GM20431 (cell line): ENCODE measurements around the gene DCST2.

Experiments
- in situ Hi-C: fragments of 300-500 bp; cut with MseI, MboI; formaldehyde crosslinking; loops from one replicate; pipeline ENCODE4 v1.15.0; 2020; ENCODE audit warnings: low sequenced_read_pairs; ENCODE audit not compliant: unreplicated experiment

The DCST2 gene

GRCh38 chr1:155033524-155033923 lies at the start of gene DCST2, which contains the start of gene DCST1:
TSS of gene DCST2 (minus strand) at chr1:155033781. CDS start at chr1:155033701, 80 bp downstream.
TSS of gene DCST1 (plus strand) at chr1:155033824. CDS start at chr1:155034037, 213 bp downstream.
- in situ Hi-C loops = no loop called here

- in situ Hi-C loops = no loop called here
Measured at GRCh38 chr1:155083052-155083541, 49.5 kb upstream of the DCST2 start.

- in situ Hi-C loops = no loop called here
Measured at GRCh38 chr1:155082301-155083051, 48.9 kb upstream of the DCST2 start.

- in situ Hi-C loops = no loop called here
Measured at GRCh38 chr1:155081472-155082300, 48.1 kb upstream of the DCST2 start.

- in situ Hi-C loops = no loop called here
Measured at GRCh38 chr1:155080312-155081228, 47.0 kb upstream of the DCST2 start.

GRCh38 chr1:155079487-155080311 lies 46.1 kb upstream of the DCST2 start:
- in situ Hi-C loops = no loop called here

GRCh38 chr1:155079210-155079486 lies 45.6 kb upstream of the DCST2 start:
- in situ Hi-C loops = no loop called here

GRCh38 chr1:155078469-155079209 lies 45.1 kb upstream of the DCST2 start, which contains the start of gene EFNA3:
TSS of gene EFNA3 (plus strand) at chr1:155078837. CDS start at chr1:155078942, 105 bp downstream.
- in situ Hi-C loops = no loop called here

GRCh38 chr1:155077758-155078445 lies 44.3 kb upstream of the DCST2 start:
- in situ Hi-C loops = no loop called here

- in situ Hi-C loops = no loop called here
Measured at GRCh38 chr1:155077346-155077745, 43.8 kb upstream of the DCST2 start.

- in situ Hi-C loops = no loop called here
Measured at GRCh38 chr1:155076371-155076770, 42.8 kb upstream of the DCST2 start.

- in situ Hi-C loops = no loop called here
Measured at GRCh38 chr1:155075535-155075934, 42.0 kb upstream of the DCST2 start.

- in situ Hi-C loops = no loop called here
Measured at GRCh38 chr1:155073377-155074242, 40.0 kb upstream of the DCST2 start.

GRCh38 chr1:155072531-155073289 lies 39.1 kb upstream of the DCST2 start:
- in situ Hi-C loops = no loop called here

GRCh38 chr1:155071701-155072100 lies 38.1 kb upstream of the DCST2 start:
- in situ Hi-C loops = no loop called here
